HFF-Myc (cell line): ENCODE data around the gene STARD8.

Source experiments
- DNase-seq: peaks from one replicate; pipeline ENCODE4 v3.0.0-alpha.2; 2011; ENCODE audit warnings: low read depth; ENCODE audit errors: extremely low read depth
- H3K4me3 ChIP-seq: replicated peaks from 2 replicates; pipeline ENCODE4 v1.5.1; 2011; ENCODE audit warnings: low read depth, mild to moderate bottlenecking, control low read depth, low read length
- CTCF ChIP-seq: IDR thresholded peaks from 2 replicates; pipeline ENCODE4 v1.5.1; 2012; ENCODE audit warnings: mild to moderate bottlenecking, low read depth, low read length, control low read depth; ENCODE audit errors: missing control alignments

STARD8 gene

GRCh38 chrX:68746988-68747387 lies 99.5 kb downstream of the STARD8 start:
- H3K4me3 ChIP-seq, result no peak overlapping the region
- TF ChIP-seq CTCF, result no peak
- DNase-seq, result no peak

GRCh38 chrX:68748030-68748429 lies 100.6 kb downstream of the STARD8 start:
- no peak overlapping the region for H3K4me3 ChIP-seq
- TF ChIP-seq CTCF, result no peak
- no peak for DNase-seq

GRCh38 chrX:68749426-68749825 lies 102.0 kb downstream of the STARD8 start:
- no peak for DNase-seq

GRCh38 chrX:68750316-68750715 lies 102.8 kb downstream of the STARD8 start:
- DNase-seq, result no peak
- TF ChIP-seq CTCF, result no peak
- no peak overlapping the region for H3K4me3 ChIP-seq

More at GRCh38 chrX:68749426-68749825, 102.0 kb downstream of the STARD8 start:
- H3K4me3 ChIP-seq, result no peak overlapping the region
- TF ChIP-seq CTCF, result no peak

- H3K4me3 ChIP-seq, result no peak overlapping the region
- TF ChIP-seq CTCF, result no peak
- DNase-seq, result no peak
Observed at GRCh38 chrX:68751372-68751771, 103.9 kb downstream of the STARD8 start.

- no peak for TF ChIP-seq CTCF
Observed at GRCh38 chrX:68753218-68753617, 105.8 kb downstream of the STARD8 start.

GRCh38 chrX:68754406-68754805 lies 106.9 kb downstream of the STARD8 start:
- no peak for DNase-seq
- no peak for TF ChIP-seq CTCF
- no peak overlapping the region for H3K4me3 ChIP-seq

More at GRCh38 chrX:68753218-68753617, 105.8 kb downstream of the STARD8 start:
- DNase-seq, result no peak
- no peak overlapping the region for H3K4me3 ChIP-seq
